GM12878 (cell line): ENCODE measurements around the gene ABCC4. TPM values are rescaled to one million over a fixed set of nuclear protein-coding genes. Genes with fewer than 3 reads are reported as not detected.

Experiments used
- ATAC-seq: fragments of 200-7000 bp; cut with Tn5 transposase; 3 replicates; pipeline ENCODE4 v1.9.1; 2020; ENCODE audit warnings: mild to moderate bottlenecking, moderate library complexity
- BruUV-seq: library from RNA; stranded (reverse); fragments of 400-500 nt; replicated peaks from 2 replicates; lab custom pipeline; 2021; lab: Mats Ljungman, UMichigan
- CTCF ChIA-PET: fragments of 300-600 bp; sonication (Branson Sonifier 250); formaldehyde crosslinking; extraction: SDS; loops from one replicate; lab custom pipeline; 2021; ENCODE audit warnings: inconsistent platforms; lab: Yijun Ruan, JAX
- POLR2A ChIA-PET: fragments of 350-600 bp; formaldehyde crosslinking; extraction: SDS; loops from one replicate; lab custom pipeline; 2021; ENCODE audit warnings: inconsistent platforms; lab: Charles Lee
- RAD21 ChIA-PET: fragments of 300-600 bp; sonication (Branson Sonifier 250); formaldehyde crosslinking; loops from one replicate; lab custom pipeline; 2023; ENCODE audit warnings: antibody characterized with exemption; ENCODE audit not compliant: unreplicated experiment; lab: Charles Lee
- SMC1A ChIA-PET: fragments of 300-600 bp; sonication (Branson Sonifier 250); formaldehyde crosslinking; loops from one replicate; lab custom pipeline; 2023; ENCODE audit not compliant: unreplicated experiment, uncharacterized antibody; lab: Charles Lee
- DNase-seq: peaks from one replicate; pipeline ENCODE4 v3.0.0-alpha.2; 2011; ENCODE audit warnings: low read depth, low spot score
- FAIRE-seq: peaks from 3 replicates; lab custom pipeline; 2011; peaks lifted over from hg19 to GRCh38; lab: Jason Lieb, UNC
- H2AFZ ChIP-seq: 2 replicates; pipeline ENCODE4 v1.6.0; 2011; ENCODE audit warnings: low read depth, low read length, control low read depth; ENCODE audit not compliant: control insufficient read depth
- H3K27ac ChIP-seq: 2 replicates; pipeline ENCODE4 v1.5.1; 2011; ENCODE audit warnings: control low read depth; ENCODE audit not compliant: control insufficient read depth, insufficient read depth
- H3K27me3 ChIP-seq, 2 experiments: replicated peaks in 1 of 2; 2 replicates each; pipeline versions ENCODE4 v1.6.0 to v1.6.1; 2011; ENCODE audit warnings: low read length in 1 of 2; ENCODE audit not compliant: control insufficient read depth in 2 of 2, insufficient read depth in 2 of 2
- H3K36me3 ChIP-seq, 2 experiments: 2 replicates each; pipeline ENCODE4 v1.5.1; 2011; ENCODE audit warnings: low read length in 1 of 2; ENCODE audit not compliant: control insufficient read depth in 2 of 2, insufficient read depth in 2 of 2
- H3K4me1 ChIP-seq: 2 replicates; pipeline ENCODE4 v1.6.1; 2011; ENCODE audit warnings: mild to moderate bottlenecking, low read length, moderate library complexity, mixed read lengths; ENCODE audit not compliant: control insufficient read depth, insufficient read depth
- H3K4me2 ChIP-seq: 2 replicates; pipeline ENCODE4 v1.6.0; 2011; ENCODE audit warnings: control low read depth; ENCODE audit not compliant: control insufficient read depth, insufficient read depth
- H3K4me3 ChIP-seq: fragments of 200-600 bp; sonication (generic); 2 replicates; pipeline ENCODE4 v1.5.1; 2016
- H3K79me2 ChIP-seq: 2 replicates; pipeline ENCODE4 v1.6.0; 2011; ENCODE audit warnings: low read length; ENCODE audit not compliant: control insufficient read depth, insufficient read depth
- H3K9ac ChIP-seq: 2 replicates; pipeline ENCODE4 v1.8.0; 2011; ENCODE audit warnings: low read length, control low read depth, mixed read lengths; ENCODE audit not compliant: control insufficient read depth, insufficient read depth
- H3K9me3 ChIP-seq: replicated peaks from 3 replicates; pipeline ENCODE4 v1.5.1; 2011; ENCODE audit warnings: mild to moderate bottlenecking, low read length; ENCODE audit not compliant: control insufficient read depth, insufficient read depth
- H4K20me1 ChIP-seq: 2 replicates; pipeline ENCODE4 v1.6.0; 2011; ENCODE audit not compliant: control insufficient read depth, insufficient read depth
- CBX5 ChIP-seq: sonication (generic); IDR thresholded peaks from 2 replicates; pipeline ENCODE4 v1.6.1; 2016; ENCODE audit warnings: low read depth, moderate library complexity, mild to moderate bottlenecking, inconsistent platforms
- CHD2 ChIP-seq: IDR thresholded peaks from 2 replicates; pipeline ENCODE4 v1.6.1; 2011; ENCODE audit warnings: low read depth, low read length, improper control_type of control experiment, borderline replicate concordance
- CREB1 ChIP-seq: IDR thresholded peaks from 2 replicates; pipeline ENCODE4 v1.6.1; 2012; ENCODE audit warnings: low read depth, mild to moderate bottlenecking, inconsistent platforms
- CTCF ChIP-seq, 3 experiments: IDR thresholded peaks in 2 of 3; conservative IDR thresholded peaks in 1 of 3; 2 replicates each; pipeline ENCODE4 v1.5.1; 2011; ENCODE audit warnings: low read depth in 3 of 3, low read length in 3 of 3, mild to moderate bottlenecking in 3 of 3, control low read depth in 2 of 3, moderate library complexity in 2 of 3, inconsistent platforms in 1 of 3, mixed read lengths in 1 of 3; ENCODE audit not compliant: control insufficient read depth in 2 of 3, insufficient read depth in 1 of 3; ENCODE audit errors: extremely low read depth in 1 of 3
- HCFC1 ChIP-seq: fragments of 150-350 bp; IDR thresholded peaks from 2 replicates; pipeline ENCODE4 v1.6.1; 2014; ENCODE audit warnings: low read length
- MYC ChIP-seq: IDR thresholded peaks from 2 replicates; pipeline ENCODE4 v1.6.1; 2011; ENCODE audit warnings: mild to moderate bottlenecking, low read length, moderate library complexity, inconsistent platforms; ENCODE audit not compliant: insufficient read depth, insufficient replicate concordance, insufficient read length, severe bottlenecking
- PBX3 ChIP-seq: IDR thresholded peaks from 2 replicates; pipeline ENCODE4 v1.6.1; 2011; ENCODE audit warnings: mild to moderate bottlenecking, low read depth, low read length, moderate library complexity; ENCODE audit not compliant: insufficient replicate concordance
- REST ChIP-seq: IDR thresholded peaks from 2 replicates; pipeline ENCODE4 v1.6.1; 2012; ENCODE audit warnings: mild to moderate bottlenecking, low read depth, low read length
- SUZ12 ChIP-seq: fragments of 200-600 bp; sonication (generic); IDR thresholded peaks from one replicate; pipeline ENCODE4 v1.6.1; 2018; ENCODE audit warnings: antibody characterized with exemption, mild to moderate bottlenecking; ENCODE audit not compliant: unreplicated experiment
- USF2 ChIP-seq: IDR thresholded peaks from 2 replicates; pipeline ENCODE4 v1.6.1; 2011; ENCODE audit warnings: low read depth, low read length, improper control_type of control experiment, borderline replicate concordance
- ZNF687 ChIP-seq: fragments of 450-650 bp; IDR thresholded peaks from 2 replicates; pipeline ENCODE4 v1.6.1; 2017; ENCODE audit warnings: mild to moderate bottlenecking, moderate library complexity
- WGBS: methylation state at CpG from one replicate; pipeline ENCODE4 v1.1.6; 2016; ENCODE audit warnings: low lambda C conversion rate; ENCODE audit not compliant: insufficient replicate concordance, insufficient coverage; ENCODE audit errors: missing lambda C conversion rate; 5-methylcytosine and 5-hydroxymethylcytosine counted together
- in situ Hi-C: fragments of 300-500 bp; cut with MboI; formaldehyde crosslinking; loops from 9 replicates; pipeline ENCODE4 v1.14.3; 2018; ENCODE audit warnings: mixed read lengths
- intact Hi-C: fragments of 100-400 bp; cut with micrococcal nuclease; formaldehyde crosslinking; loops from one replicate; pipeline ENCODE4 v1.14.2; 2022; ENCODE audit not compliant: unreplicated experiment
- polyA plus RNA-seq, 11 experiments: library from polyadenylated mRNA; depleted of rRNA in 4 of 11; unstranded in 6 of 11; stranded (reverse) in 5 of 11; fragments of >200 nt; fragmentation: Nextera tagmentation in 4 of 11; fragmentation: Illumina TruSeq in 1 of 11; extraction: Ambion mirVana in 4 of 11; extraction: Trizol in 1 of 11; gene quantifications; 1 replicate in 1 of 11; 2 replicates in 10 of 11; pipeline versions ENCODE4 v1.2.1 to v1.2.3, GENCODE V29; 2011 to 2016; ENCODE audit warnings: inconsistent platforms in 2 of 11, missing spikeins in 2 of 11, low read depth in 1 of 11
- total RNA-seq, 4 experiments: library from RNA; depleted of rRNA in 3 of 4; stranded (reverse); fragments of >200 nt in 3 of 4; fragmentation: Illumina TruSeq in 1 of 4; extraction: Trizol in 1 of 4; gene quantifications; 2 replicates each; pipeline versions ENCODE4 v1.2.1 to v1.2.3, GENCODE V29; 2013 to 2021

ABCC4 gene
- total and polyA plus RNA-seq, 10 of the 15 experiments (the other 5 are each of a cell fraction or from before 2014, with no cell fraction given): 7.2 to 44.4 (median 24.1) TPM

- ChIA-PET SMC1A (interaction anchor here (1.3 to 2.2 kb wide), 5 partner anchors 8 to 103 kb away, joined by 3 to 8 read pairs (median 7); no protein-coding TSS in a partner anchor), RAD21 (no interaction called here), POLR2A (interaction anchor here (1.1 kb wide), 1 partner anchor 12 kb away, joined by 3 read pairs; no protein-coding TSS in a partner anchor), CTCF (interaction anchor here (1.2 to 2.9 kb wide), 4 partner anchors 12 to 103 kb away, joined by 3 to 10 read pairs (median 4); no protein-coding TSS in a partner anchor)
- H3K4me1 ChIP-seq: peaks cover 11% of the 10 kb centered on the region
- intact Hi-C loops (no loop called here), in situ Hi-C loops (no loop called here)
- no peak for DNase-seq
- no peak overlapping the region for H3K4me3 ChIP-seq
- peaks cover 59% of the 10 kb centered on the region for H3K79me2 ChIP-seq
- no peaks in the 10 kb centered on the region; the same call in 2 of the 3 replicates for H3K9me3 ChIP-seq
- no peak overlapping the region for H3K9ac ChIP-seq
- H3K36me3 ChIP-seq: peaks cover 0 to 11% of the 10 kb centered on the region in 2 experiments; a peak in 2 of 4 replicates
- H4K20me1 ChIP-seq: no peaks in the 10 kb centered on the region; the same call in none of the 2 replicates
- 92% methylated on average over 8 of the region's 9 CpGs for WGBS
- H3K27ac ChIP-seq: no peak overlapping the region
- no peak overlapping the region for H3K4me2 ChIP-seq
- no peak for ATAC-seq
- no TSS peak for BruUV-seq
- no peak for FAIRE-seq
- H3K27me3 ChIP-seq: no peaks in the 10 kb centered on the region
- H2AFZ ChIP-seq: no peak overlapping the region
- TF ChIP-seq CHD2 (no peak), USF2 (no peak), HCFC1 (no peak), CREB1 (no peak), REST (no peak), CBX5 (no peak), CTCF (IDR thresholded peaks at IDR 0.05 in 2 of 3, conservative IDR thresholded peaks at IDR 0.05 in 1 of 3; ENCODE audit: control insufficient read depth in 2 of 3, extremely low read depth in 1 of 3, insufficient read depth in 1 of 3, low read depth in 3 of 3, low read length in 3 of 3) (no peak), PBX3 (no peak), MYC (no peak), ZNF687 (no peak), SUZ12 (no peak)
Observed at GRCh38 chr13:95292622-95293021, 8.6 kb downstream of the ABCC4 start.
